GM12878 (cell line): ENCODE measurements around the gene RPS28. TPM values are rescaled to one million over a fixed set of nuclear protein-coding genes. Genes with fewer than 3 reads are reported as not detected.

ENCODE experiments used
- ATAC-seq: fragments of 200-7000 bp; cut with Tn5 transposase; 3 replicates; pipeline ENCODE4 v1.9.1; 2020; ENCODE audit warnings: mild to moderate bottlenecking, moderate library complexity
- BruUV-seq: library from RNA; stranded (reverse); fragments of 400-500 nt; replicated peaks from 2 replicates; lab custom pipeline; 2021; lab: Mats Ljungman, UMichigan
- CTCF ChIA-PET: fragments of 300-600 bp; sonication (Branson Sonifier 250); formaldehyde crosslinking; extraction: SDS; loops from one replicate; lab custom pipeline; 2021; ENCODE audit warnings: inconsistent platforms; lab: Yijun Ruan, JAX
- POLR2A ChIA-PET: fragments of 350-600 bp; formaldehyde crosslinking; extraction: SDS; loops from one replicate; lab custom pipeline; 2021; ENCODE audit warnings: inconsistent platforms; lab: Charles Lee
- RAD21 ChIA-PET: fragments of 300-600 bp; sonication (Branson Sonifier 250); formaldehyde crosslinking; loops from one replicate; lab custom pipeline; 2023; ENCODE audit warnings: antibody characterized with exemption; ENCODE audit not compliant: unreplicated experiment; lab: Charles Lee
- SMC1A ChIA-PET: fragments of 300-600 bp; sonication (Branson Sonifier 250); formaldehyde crosslinking; loops from one replicate; lab custom pipeline; 2023; ENCODE audit not compliant: unreplicated experiment, uncharacterized antibody; lab: Charles Lee
- DNase-seq: peaks from one replicate; pipeline ENCODE4 v3.0.0-alpha.2; 2011; ENCODE audit warnings: low read depth, low spot score
- FAIRE-seq: peaks from 3 replicates; lab custom pipeline; 2011; peaks lifted over from hg19 to GRCh38; lab: Jason Lieb, UNC
- H2AFZ ChIP-seq: 2 replicates; pipeline ENCODE4 v1.6.0; 2011; ENCODE audit warnings: low read depth, low read length, control low read depth; ENCODE audit not compliant: control insufficient read depth
- H3K27ac ChIP-seq: 2 replicates; pipeline ENCODE4 v1.5.1; 2011; ENCODE audit warnings: control low read depth; ENCODE audit not compliant: control insufficient read depth, insufficient read depth
- H3K27me3 ChIP-seq, 2 experiments: replicated peaks in 1 of 2; 2 replicates each; pipeline versions ENCODE4 v1.6.0 to v1.6.1; 2011; ENCODE audit warnings: low read length in 1 of 2; ENCODE audit not compliant: control insufficient read depth in 2 of 2, insufficient read depth in 2 of 2
- H3K36me3 ChIP-seq, 2 experiments: 2 replicates each; pipeline ENCODE4 v1.5.1; 2011; ENCODE audit warnings: low read length in 1 of 2; ENCODE audit not compliant: control insufficient read depth in 2 of 2, insufficient read depth in 2 of 2
- H3K4me1 ChIP-seq: 2 replicates; pipeline ENCODE4 v1.6.1; 2011; ENCODE audit warnings: mild to moderate bottlenecking, low read length, moderate library complexity, mixed read lengths; ENCODE audit not compliant: control insufficient read depth, insufficient read depth
- H3K4me2 ChIP-seq: 2 replicates; pipeline ENCODE4 v1.6.0; 2011; ENCODE audit warnings: control low read depth; ENCODE audit not compliant: control insufficient read depth, insufficient read depth
- H3K4me3 ChIP-seq: fragments of 200-600 bp; sonication (generic); 2 replicates; pipeline ENCODE4 v1.5.1; 2016
- H3K79me2 ChIP-seq: 2 replicates; pipeline ENCODE4 v1.6.0; 2011; ENCODE audit warnings: low read length; ENCODE audit not compliant: control insufficient read depth, insufficient read depth
- H3K9ac ChIP-seq: 2 replicates; pipeline ENCODE4 v1.8.0; 2011; ENCODE audit warnings: low read length, control low read depth, mixed read lengths; ENCODE audit not compliant: control insufficient read depth, insufficient read depth
- H3K9me3 ChIP-seq: replicated peaks from 3 replicates; pipeline ENCODE4 v1.5.1; 2011; ENCODE audit warnings: mild to moderate bottlenecking, low read length; ENCODE audit not compliant: control insufficient read depth, insufficient read depth
- H4K20me1 ChIP-seq: 2 replicates; pipeline ENCODE4 v1.6.0; 2011; ENCODE audit not compliant: control insufficient read depth, insufficient read depth
- ESRRA ChIP-seq: IDR thresholded peaks from 2 replicates; pipeline ENCODE4 v1.6.1; 2012; ENCODE audit warnings: mild to moderate bottlenecking, low read length, improper control_type of control experiment
- IRF4 ChIP-seq: IDR thresholded peaks from 2 replicates; pipeline ENCODE4 v1.6.1; 2011; ENCODE audit warnings: low read depth, low read length
- MAX ChIP-seq: IDR thresholded peaks from 2 replicates; pipeline ENCODE4 v1.6.1; 2012; ENCODE audit warnings: low read depth, low read length, improper control_type of control experiment
- MEF2B ChIP-seq: fragments of 450-650 bp; IDR thresholded peaks from 2 replicates; pipeline ENCODE4 v1.6.1; 2018; ENCODE audit warnings: mild to moderate bottlenecking, moderate library complexity; ENCODE audit not compliant: partially characterized antibody, poor library complexity, severe bottlenecking
- POLR2AphosphoS5 ChIP-seq: IDR thresholded peaks from 2 replicates; pipeline ENCODE4 v1.6.1; 2011; ENCODE audit warnings: mild to moderate bottlenecking, low read length, inconsistent platforms
- PRDM15 ChIP-seq: fragments of 450-650 bp; formaldehyde crosslinking; IDR thresholded peaks from 2 replicates; pipeline ENCODE4 v1.4.0; 2020; ENCODE audit warnings: mild to moderate bottlenecking, moderate library complexity
- RELB ChIP-seq: fragments of 450-650 bp; IDR thresholded peaks from 2 replicates; pipeline ENCODE4 v1.6.1; 2017; ENCODE audit warnings: low read depth, mild to moderate bottlenecking, moderate library complexity
- SMAD5 ChIP-seq: IDR thresholded peaks from 2 replicates; pipeline ENCODE4 v1.6.1; 2016; ENCODE audit warnings: antibody characterized with exemption, low read depth
- STAT3 ChIP-seq: IDR thresholded peaks from 2 replicates; pipeline ENCODE4 v1.6.1; 2011; ENCODE audit warnings: low read depth, low read length, improper control_type of control experiment
- WGBS: methylation state at CpG from one replicate; pipeline ENCODE4 v1.1.6; 2016; ENCODE audit warnings: low lambda C conversion rate; ENCODE audit not compliant: insufficient replicate concordance, insufficient coverage; ENCODE audit errors: missing lambda C conversion rate; 5-methylcytosine and 5-hydroxymethylcytosine counted together
- in situ Hi-C: fragments of 300-500 bp; cut with MboI; formaldehyde crosslinking; loops from 9 replicates; pipeline ENCODE4 v1.14.3; 2018; ENCODE audit warnings: mixed read lengths
- intact Hi-C: fragments of 100-400 bp; cut with micrococcal nuclease; formaldehyde crosslinking; loops from one replicate; pipeline ENCODE4 v1.14.2; 2022; ENCODE audit not compliant: unreplicated experiment
- polyA plus RNA-seq, 11 experiments: library from polyadenylated mRNA; depleted of rRNA in 4 of 11; unstranded in 6 of 11; stranded (reverse) in 5 of 11; fragments of >200 nt; fragmentation: Nextera tagmentation in 4 of 11; fragmentation: Illumina TruSeq in 1 of 11; extraction: Ambion mirVana in 4 of 11; extraction: Trizol in 1 of 11; gene quantifications; 1 replicate in 1 of 11; 2 replicates in 10 of 11; pipeline versions ENCODE4 v1.2.1 to v1.2.3, GENCODE V29; 2011 to 2016; ENCODE audit warnings: inconsistent platforms in 2 of 11, missing spikeins in 2 of 11, low read depth in 1 of 11
- total RNA-seq, 4 experiments: library from RNA; depleted of rRNA in 3 of 4; stranded (reverse); fragments of >200 nt in 3 of 4; fragmentation: Illumina TruSeq in 1 of 4; extraction: Trizol in 1 of 4; gene quantifications; 2 replicates each; pipeline versions ENCODE4 v1.2.1 to v1.2.3, GENCODE V29; 2013 to 2021
- TF ChIP-seq, protein P1 (sequence below): fragments of 450-650 bp; formaldehyde crosslinking; IDR thresholded peaks from 2 replicates; pipeline ENCODE4 v1.5.0; 2022; ENCODE audit warnings: mild to moderate bottlenecking, missing genetic modification characterization
- TF ChIP-seq, protein P2 (sequence below): fragments of 450-650 bp; IDR thresholded peaks from 2 replicates; pipeline ENCODE4 v1.6.1; 2016; ENCODE audit warnings: mild to moderate bottlenecking, moderate library complexity, borderline replicate concordance

RPS28 gene
- total and polyA plus RNA-seq, 10 of the 15 experiments (the other 5 are each of a cell fraction or from before 2014, with no cell fraction given), result 422 to 3,905 (median 1,580) TPM

- CTCF ChIA-PET, result no interaction called here
- POLR2A ChIA-PET, result no interaction called here
- no peak overlapping the region for H2AFZ ChIP-seq
- TF ChIP-seq STAT3 (no peak), ESRRA (no peak), SMAD5 (no peak), MEF2B (no peak), MAX (no peak), PRDM15 (CRISPR knock-in tag) (no peak), POLR2AphosphoS5 (no peak), IRF4 (no peak), RELB (no peak)
- TF ChIP-seq, protein P1, sequence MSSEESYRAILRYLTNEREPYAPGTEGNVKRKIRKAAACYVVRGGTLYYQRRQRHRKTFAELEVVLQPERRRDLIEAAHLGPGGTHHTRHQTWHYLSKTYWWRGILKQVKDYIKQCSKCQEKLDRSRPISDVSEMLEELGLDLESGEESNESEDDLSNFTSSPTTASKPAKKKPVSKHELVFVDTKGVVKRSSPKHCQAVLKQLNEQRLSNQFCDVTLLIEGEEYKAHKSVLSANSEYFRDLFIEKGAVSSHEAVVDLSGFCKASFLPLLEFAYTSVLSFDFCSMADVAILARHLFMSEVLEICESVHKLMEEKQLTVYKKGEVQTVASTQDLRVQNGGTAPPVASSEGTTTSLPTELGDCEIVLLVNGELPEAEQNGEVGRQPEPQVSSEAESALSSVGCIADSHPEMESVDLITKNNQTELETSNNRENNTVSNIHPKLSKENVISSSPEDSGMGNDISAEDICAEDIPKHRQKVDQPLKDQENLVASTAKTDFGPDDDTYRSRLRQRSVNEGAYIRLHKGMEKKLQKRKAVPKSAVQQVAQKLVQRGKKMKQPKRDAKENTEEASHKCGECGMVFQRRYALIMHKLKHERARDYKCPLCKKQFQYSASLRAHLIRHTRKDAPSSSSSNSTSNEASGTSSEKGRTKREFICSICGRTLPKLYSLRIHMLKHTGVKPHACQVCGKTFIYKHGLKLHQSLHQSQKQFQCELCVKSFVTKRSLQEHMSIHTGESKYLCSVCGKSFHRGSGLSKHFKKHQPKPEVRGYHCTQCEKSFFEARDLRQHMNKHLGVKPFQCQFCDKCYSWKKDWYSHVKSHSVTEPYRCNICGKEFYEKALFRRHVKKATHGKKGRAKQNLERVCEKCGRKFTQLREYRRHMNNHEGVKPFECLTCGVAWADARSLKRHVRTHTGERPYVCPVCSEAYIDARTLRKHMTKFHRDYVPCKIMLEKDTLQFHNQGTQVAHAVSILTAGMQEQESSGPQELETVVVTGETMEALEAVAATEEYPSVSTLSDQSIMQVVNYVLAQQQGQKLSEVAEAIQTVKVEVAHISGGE, result no peak
- TF ChIP-seq, protein P2, sequence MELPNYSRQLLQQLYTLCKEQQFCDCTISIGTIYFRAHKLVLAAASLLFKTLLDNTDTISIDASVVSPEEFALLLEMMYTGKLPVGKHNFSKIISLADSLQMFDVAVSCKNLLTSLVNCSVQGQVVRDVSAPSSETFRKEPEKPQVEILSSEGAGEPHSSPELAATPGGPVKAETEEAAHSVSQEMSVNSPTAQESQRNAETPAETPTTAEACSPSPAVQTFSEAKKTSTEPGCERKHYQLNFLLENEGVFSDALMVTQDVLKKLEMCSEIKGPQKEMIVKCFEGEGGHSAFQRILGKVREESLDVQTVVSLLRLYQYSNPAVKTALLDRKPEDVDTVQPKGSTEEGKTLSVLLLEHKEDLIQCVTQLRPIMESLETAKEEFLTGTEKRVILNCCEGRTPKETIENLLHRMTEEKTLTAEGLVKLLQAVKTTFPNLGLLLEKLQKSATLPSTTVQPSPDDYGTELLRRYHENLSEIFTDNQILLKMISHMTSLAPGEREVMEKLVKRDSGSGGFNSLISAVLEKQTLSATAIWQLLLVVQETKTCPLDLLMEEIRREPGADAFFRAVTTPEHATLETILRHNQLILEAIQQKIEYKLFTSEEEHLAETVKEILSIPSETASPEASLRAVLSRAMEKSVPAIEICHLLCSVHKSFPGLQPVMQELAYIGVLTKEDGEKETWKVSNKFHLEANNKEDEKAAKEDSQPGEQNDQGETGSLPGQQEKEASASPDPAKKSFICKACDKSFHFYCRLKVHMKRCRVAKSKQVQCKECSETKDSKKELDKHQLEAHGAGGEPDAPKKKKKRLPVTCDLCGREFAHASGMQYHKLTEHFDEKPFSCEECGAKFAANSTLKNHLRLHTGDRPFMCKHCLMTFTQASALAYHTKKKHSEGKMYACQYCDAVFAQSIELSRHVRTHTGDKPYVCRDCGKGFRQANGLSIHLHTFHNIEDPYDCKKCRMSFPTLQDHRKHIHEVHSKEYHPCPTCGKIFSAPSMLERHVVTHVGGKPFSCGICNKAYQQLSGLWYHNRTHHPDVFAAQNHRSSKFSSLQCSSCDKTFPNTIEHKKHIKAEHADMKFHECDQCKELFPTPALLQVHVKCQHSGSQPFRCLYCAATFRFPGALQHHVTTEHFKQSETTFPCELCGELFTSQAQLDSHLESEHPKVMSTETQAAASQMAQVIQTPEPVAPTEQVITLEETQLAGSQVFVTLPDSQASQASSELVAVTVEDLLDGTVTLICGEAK, result no peak
Measured at GRCh38 chr19:8366961-8367326, 45.6 kb downstream of the RPS28 start.

More at GRCh38 chr19:8366961-8367326, 45.6 kb downstream of the RPS28 start:
- in situ Hi-C loops, result no loop called here
- BruUV-seq, result no TSS peak
- FAIRE-seq (no peak), DNase-seq (no peak), ATAC-seq (no peak)
- Histone ChIP-seq H3K9me3 (no peaks in the 10 kb centered on the region), H3K4me2 (no peak overlapping the region), H3K27ac (no peak overlapping the region), H3K4me1 (no peaks in the 10 kb centered on the region), H3K36me3 (no peaks in the 10 kb centered on the region), H3K4me3 (no peak overlapping the region), H3K27me3 (peaks cover 0 to 6% of the 10 kb centered on the region in 2 experiments; a peak in 2 of 4 replicates), H3K9ac (no peak overlapping the region), H3K79me2 (no peaks in the 10 kb centered on the region), H4K20me1 (no peaks in the 10 kb centered on the region)
- 64% methylated on average over 10 of the region's 13 CpGs for WGBS
- ChIA-PET RAD21 (no interaction called here), SMC1A (no interaction called here)
- intact Hi-C loops, result no loop called here
